Hypothalamus (tissue), 51 donors: ENCODE measurements around the gene SPATA20.

Experiments
- DNase-seq, 51 donors: peaks; one replicate each; lab custom pipeline; 2025; lab: John Stamatoyannopoulos, UW

Gene SPATA20

DNA sequence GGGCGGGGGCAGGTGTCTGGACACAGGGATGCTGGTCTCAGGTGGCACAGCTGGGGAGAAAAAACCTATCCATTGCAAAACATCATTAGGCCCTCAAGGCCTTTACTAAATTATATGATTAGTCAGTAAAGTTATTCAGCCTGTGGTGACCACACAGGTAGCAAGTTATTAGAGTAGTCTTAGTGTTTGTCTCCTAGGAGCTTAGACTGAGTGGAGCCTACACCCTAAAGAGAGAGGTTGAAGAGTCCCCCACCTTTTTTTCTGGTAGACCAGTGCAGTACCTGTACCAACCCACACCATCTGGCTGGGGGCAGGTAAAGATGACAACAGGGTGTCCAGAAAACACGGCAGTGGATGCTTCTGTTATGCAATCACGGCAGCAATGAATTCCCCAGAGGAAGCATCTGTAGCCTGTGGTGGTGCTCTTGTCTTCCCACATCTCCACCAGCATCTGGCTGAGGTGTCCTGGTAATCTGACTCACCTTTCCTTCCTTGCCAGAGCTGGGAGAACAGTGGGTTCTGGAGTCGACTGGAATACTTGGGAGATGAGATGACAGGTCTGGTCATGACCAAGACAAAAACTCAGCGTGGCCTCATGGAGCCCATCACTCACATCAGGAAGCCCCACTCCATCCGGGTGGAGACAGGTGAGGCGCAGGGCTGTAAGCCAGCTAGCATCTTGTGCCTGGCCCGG lies 27.7 kb upstream of the SPATA20 start:
- DNase-seq, result no peak

DNA sequence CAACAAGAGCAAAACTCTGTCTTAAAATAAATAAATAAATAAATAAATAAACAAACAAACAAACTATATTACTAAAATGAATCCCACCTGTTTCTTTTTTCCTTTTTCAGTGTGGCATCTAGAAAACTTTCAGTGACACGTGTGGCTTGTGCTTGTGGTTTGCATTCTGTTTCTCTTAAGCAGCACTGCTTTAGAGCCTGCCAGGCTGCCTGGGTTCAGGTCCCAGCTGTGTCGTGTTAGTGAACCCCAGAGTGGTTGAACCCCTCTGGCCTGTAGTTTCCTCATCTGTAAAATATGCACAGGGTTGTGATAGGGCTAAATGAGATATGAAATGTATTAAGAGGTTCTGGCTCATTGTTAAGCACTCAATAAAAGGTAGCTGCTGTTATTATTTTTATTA lies 26.5 kb upstream of the SPATA20 start:
- DNase-seq, result no peak

DNA sequence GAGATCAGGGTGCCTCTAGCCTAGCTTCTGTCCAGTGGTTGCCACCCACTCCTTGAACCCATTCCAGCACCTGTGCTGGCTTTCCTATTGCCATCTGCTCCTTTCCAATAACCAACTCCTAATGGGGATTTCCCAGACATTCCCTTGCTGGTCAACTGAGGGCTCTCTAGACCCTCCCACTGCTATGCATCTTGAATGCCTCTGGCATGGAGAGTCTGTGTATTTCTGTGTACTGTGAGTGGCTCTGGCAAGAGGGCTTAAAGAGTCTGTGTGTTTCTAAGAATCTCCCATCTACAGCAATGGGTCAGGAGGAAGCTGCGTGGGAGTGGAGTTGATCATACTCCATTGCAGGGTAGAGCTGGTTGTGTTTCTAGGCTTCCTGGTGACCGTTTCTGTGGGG lies 25.5 kb upstream of the SPATA20 start:
- no peak for DNase-seq

DNA sequence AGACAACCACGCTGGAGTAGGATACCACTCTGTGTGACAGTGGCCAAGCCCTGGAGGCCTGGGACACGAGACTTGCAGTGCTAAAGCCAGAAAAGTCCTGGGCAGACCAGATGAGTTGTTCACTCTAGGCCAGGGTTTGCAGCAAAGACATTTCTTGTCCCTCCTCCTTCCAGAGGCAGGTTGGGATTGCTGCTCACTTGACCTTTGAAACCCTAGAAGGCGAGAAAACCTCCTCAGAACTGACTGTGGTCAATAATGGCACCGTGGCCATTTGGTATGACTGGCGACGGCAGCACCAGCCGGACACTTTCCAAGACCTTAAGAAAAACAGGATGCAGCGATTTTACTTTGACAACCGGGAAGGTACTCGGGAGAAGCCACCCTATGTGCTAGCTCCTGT lies 24.2 kb upstream of the SPATA20 start:
- DNase-seq, result no peak

DNA sequence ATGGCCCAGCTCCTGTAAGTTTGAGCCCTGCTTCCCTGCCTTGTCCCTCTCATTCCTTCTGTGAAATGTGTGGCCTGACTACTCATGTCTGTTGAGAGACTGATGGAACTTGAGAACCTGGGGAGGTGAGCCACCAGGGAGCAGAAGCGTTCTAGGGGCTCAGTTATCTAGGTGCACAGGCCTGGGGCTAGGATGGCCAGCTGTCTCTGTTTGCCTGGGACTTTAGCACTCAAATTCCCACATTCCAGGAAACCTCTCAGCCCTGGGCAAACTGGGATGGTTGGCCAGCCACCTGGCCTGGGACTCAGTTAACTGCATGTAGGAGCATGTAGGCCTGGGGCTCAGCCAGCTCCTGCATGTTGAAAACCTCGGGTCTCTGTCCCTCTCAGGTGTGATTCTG lies 23.8 kb upstream of the SPATA20 start:
- DNase-seq, result no peak

DNA sequence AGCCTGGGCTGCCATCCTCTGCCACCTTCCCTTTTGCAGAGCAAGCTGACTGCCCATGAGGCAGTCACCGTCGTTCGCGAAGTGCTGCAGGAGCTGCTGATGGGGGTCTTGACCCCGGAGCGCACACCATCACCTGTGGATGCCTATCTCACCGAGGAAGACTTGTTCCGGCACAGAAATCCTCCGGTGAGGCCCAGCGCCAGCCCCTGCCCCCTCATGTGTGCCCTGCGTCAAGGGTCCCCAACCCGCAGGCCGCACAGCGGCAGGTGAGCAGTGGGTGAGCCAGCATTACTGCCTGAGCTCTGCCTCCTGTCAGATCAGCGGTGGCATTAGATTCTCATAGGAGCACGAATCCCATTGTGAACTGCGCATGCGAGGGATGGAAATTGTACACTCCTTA lies 22.1 kb upstream of the SPATA20 start:
- DNase-seq, result no peak

DNA sequence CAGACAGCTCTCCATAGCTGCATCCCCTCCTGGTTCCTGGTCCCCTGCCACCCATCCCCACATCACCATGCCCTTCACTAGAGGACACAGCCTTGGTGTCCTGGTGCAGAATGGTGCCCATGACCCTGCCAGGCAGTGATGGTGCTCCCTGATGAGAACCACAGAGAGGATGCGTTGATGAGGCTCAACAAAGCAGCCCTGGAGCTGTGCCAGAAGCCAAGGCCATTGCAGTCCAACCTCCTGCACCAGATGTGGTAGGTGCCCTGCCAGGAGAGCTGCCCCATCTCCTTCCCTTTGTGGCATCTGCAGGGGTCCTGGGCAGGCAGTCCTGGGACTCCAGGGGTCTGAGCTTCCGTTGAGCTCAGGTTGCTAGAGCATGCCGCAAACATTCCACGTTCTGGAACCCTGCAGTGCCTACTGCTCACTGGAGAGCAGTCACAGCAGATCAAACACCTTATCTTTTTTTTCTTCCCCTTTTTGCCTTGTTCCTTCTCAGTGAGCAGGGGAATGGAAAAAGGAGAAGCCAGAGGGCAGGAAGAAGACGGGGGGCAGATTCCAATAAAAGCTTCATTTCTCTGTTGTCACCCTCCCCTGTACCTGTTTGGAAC lies 19.7 kb upstream of the SPATA20 start:
- DNase-seq, result no peak

DNA sequence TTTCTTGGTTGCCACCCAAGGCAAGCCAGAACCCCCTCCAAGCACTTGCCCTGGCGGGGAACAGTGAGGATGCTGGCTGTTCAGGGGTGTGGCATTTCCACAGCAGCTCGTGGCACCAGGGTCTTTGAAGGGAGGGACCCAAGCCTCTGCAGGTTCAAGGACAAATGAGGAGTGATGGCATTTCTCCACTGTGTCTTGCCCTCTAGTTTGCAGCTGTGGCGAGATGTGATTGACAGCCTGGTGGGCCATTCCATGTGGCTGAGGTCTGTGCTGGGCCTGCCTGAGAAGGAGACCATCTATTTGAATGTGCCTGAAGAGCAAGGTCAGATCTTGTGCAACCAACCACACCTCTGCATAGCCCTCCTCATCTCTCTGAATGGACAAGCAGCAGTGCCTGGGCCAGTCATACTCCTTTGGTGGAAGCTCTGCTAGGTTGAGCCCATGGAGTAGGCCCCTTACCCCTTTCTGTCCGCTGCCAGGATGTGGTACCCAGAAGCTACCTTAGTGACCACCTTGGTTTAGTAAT lies 19.0 kb upstream of the SPATA20 start:
- no peak for DNase-seq

DNA sequence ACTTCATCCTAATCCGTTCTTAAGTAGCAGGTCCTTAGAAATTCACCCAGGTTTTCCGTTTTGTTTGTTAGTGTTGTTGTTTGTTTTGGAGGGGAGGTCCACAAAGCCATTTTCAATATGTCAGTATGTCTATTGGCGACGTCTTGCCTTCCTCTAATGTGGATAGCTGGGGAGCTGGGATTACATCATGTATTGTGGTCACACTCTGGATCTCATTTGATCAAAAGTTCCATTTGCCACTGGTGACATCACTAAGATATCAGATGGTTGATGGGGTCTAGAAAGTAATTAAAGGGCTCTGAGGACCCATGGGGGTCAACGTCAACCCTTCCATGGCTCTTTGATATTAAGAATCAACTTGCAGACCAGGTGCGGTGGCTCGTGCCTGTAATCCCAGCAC lies 17.1 kb upstream of the SPATA20 start:
- DNase-seq, result no peak

DNA sequence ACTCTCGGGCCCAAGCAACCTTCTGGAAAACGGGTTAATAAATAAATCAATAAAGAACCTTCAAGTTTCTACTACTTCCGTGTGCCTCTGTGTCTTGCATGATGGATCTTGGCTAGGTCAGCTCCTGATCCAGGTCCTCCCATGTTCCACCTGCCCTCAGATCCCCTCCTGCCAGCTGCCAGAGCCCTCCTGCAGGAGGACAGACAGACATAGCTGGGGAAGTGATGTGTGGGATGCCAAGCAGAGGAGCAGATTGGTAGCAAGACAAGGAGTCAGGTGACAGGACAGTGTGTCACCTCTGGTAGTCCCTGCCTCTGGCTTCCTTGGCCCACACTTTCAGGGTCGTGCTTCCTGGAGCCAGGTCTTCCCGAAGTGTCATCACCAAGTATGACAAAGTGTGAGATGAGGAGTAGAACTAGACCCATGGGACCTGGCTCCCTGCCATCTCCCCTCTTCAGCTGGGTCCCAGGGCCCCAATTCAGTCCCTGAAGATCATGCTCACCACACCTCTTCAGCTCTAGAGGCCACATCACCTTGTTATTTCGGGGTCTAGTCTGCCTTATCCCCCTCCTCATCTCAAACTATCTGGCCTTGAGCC lies 15.4 kb upstream of the SPATA20 start:
- DNase-seq, result no peak

DNA sequence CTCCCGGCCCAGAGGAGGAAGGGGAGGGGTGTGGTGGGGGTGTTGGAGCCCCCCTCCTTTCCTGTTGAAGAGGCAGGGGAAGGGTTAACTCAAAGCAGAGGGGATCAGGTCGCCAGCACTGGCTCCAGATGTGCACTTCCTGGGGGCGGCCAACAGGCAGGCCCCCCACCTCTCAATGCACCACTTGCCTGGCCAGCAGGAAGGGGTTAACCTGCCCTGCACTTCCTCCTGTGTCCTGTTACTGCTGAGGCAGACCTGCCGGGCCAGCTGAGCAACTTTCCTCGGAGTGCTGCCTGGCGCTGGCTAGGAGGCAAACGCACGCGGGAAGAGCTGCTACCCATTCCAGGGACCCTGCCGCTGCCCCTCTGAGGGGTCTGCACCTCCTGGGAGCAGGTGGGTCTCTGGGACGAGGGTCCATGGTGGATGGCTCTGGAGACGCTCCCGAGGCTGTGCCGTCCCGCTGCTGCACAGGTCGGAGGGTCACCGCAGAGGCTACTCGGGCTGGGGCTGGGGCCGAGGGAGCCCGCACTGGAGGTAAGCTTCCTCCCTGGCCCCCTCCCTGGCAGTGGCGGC lies 14.4 kb upstream of the SPATA20 start, which contains the start of gene EPN3:
Gene EPN3, plus strand, starts transcription at position 284 of the 573 bp plus-strand sequence. CDS start 3,822 bp downstream, outside the sequence.
- no peak for DNase-seq

DNA sequence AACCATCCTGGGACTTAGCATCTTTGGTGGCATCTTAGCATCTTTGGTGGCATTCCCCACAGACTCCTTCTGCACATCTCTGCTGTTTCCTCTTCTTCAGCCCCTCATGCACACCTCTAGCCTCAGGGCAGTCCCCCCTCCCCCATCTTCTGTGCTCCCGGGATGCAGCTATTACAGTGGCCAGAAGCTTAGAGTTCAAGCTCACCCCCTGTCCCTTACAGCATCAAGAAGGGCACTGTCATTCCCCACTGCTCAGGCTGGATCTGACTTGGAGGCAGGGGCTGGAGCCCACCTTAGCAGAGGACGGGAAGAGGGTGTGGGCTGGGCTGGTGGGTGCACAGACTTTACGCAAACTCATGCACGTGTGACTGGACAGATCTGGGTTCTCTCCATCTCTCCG lies 13.8 kb upstream of the SPATA20 start:
- DNase-seq, result no peak

DNA sequence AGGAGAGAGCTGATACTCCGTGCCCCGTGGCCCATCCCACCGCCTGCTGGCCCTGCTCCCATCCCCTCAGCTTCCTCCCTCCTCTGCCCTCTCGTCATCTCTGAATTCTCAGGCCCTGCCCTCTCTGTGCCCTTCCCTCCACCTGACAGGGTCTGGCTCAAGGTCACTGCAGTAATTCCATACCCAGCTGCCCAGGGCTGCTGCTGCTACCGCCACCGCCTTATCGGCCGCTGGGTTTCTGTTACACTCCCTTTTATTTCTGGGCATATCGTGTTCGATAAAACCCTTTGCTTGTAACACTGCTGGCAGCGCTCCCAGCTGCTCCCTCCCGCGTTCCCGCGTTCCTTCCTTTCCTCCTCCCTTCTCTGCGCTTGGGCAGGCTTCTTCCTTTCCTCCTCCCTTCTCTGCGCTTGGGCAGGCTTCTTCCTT lies 13.2 kb upstream of the SPATA20 start:
- DNase-seq, result peak in 3 of 51 donors; percentile 5 to 21 (median 19)

DNA sequence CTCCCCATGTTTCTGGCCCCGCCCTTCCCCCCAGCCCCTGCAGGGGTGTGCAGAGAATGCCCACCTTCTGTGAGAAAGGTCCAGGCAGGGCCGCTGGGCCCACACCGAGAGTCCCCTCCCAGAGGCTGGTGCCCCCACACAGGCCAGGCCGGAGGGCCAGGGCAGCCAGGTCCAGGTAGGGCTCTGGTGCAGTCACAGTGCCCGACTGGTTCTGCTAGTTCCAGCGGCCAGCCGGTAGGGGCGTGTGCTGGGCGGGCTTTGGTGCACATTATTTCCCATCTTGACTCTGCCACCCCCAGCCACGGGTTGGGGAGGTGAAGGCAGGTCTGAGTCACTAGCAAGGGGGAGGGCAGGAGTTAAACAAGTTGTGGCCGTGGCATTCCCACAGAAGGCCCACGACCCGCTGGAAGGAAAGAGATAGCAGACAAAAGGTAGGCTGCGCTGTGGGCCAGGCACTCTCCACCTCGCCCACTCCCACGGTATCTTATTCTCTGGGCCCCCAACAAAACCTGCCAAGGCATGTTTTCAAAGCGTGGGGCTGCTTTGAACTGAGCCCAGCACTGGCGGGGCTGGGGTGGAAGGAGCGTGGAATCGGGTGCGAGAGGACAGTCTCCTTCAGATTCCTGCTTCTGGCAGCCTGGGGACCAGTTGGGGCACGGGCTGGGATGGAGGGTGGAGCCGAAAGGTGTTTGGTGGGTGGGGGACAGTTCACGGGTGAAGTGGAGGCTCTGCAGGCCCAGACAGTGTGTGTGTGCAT lies 12.6 kb upstream of the SPATA20 start:
- no peak for DNase-seq

DNA sequence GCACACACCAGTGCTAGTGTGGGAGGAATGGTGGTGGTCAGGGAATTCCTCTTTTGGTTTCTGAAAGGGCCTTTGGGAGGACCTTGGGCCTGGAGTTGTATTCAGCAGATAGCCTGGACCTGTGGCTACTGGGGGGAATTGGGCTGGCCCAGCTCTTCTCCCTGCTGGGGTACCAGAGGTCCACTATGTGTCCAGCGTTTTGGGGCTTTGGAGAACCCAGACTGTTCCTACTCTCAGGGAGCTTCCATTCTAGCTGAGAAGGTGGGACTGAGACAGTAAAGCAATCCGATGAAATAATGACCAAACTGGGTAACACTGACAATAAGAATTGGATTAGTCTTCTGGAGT lies 12.0 kb upstream of the SPATA20 start:
- no peak for DNase-seq

DNA sequence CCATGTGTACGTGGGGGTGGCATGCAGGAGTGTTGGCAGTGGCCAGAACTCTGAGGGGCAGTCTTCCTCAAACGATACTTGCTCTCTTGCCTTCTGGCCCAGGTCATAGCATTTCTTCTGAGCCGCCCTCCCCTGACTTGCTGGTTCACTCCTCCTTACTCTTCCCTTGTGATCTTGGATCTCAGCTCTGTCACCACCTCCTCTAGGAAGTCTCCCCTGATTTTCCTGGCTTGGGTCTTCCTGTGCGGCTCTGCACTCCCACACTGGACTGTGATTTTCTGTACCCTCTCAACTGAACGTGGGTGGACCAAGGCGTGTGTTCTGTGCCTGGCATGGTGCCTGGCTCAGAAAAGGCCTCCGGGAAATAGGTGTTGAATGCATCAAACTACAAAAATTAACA lies 11.6 kb upstream of the SPATA20 start:
- no peak for DNase-seq

DNA sequence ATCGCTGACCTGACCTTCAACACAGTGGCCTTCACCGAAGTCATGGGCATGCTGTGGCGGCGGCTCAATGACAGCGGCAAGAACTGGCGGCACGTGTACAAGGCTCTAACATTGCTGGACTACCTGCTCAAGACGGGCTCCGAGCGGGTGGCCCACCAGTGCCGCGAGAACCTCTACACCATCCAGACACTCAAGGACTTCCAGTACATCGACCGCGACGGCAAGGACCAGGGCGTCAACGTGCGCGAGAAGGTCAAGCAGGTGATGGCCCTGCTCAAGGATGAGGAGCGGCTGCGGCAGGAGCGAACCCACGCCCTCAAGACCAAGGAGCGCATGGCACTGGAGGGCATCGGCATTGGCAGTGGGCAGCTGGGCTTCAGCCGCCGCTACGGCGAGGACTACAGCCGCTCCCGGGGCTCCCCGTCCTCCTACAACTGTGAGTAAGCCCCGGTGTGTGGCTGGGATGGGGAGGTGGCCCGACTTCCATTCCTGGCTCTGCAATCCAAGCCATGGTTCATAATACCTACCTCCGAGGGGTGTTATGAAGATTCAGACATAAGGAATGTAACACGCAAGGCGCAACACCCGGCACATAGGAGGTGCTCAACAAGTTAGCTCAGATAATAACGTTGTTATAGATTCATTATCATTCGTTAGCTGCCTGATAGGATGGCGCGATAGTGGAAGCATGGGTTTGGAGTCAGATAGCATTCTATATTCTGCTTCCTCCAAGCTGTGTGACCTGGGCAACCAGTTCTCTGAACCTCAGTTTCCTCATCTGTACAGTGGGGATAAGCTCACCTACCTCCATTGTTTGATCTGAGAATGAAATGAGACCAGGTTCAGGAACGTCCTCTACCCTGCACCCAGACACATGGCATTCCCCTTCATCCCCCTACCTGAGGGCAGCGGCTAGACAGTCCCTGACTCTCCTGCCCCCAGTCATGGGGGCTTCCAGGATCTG lies 10.0 kb upstream of the SPATA20 start:
- no peak for DNase-seq

DNA sequence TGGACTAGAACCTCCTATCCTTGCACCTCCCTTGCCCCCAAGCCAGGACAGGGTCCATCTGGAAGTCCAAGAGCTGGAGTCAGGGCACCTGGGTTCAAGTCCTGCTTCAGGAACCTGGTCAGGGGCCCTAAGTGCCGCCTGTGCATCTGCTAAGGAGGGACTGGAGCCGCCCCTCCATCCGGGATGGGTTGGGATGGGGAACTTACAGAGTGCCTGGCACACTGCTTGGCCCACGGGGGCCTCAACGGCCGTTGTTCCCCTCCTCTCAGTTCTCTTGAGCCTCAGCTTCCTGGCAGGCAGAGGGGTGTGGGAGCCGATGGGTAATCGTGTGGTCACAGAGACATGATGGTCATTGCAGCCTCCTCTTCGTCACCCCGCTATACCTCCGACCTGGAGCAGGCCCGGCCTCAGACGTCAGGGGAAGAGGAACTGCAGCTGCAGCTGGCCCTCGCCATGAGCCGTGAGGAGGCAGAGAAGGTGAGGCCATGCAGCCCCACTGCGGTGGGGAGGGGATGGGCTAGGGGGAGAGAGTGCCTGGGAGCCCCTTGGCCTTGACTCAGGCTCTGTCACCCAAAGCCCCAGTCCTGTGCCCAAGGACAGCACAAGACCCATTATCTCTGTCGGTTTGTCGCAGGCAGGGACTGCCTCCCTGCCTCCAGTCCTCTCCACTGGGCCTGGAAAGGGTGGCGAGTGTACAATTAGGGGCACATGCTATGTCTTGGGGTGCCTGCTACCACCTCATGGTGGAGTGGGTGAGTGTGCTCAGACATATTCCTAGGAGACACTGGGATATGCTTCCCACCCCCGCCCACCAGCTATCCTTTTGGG lies 9.0 kb upstream of the SPATA20 start:
- no peak for DNase-seq
